ENCODE measurements around the gene MRPL36. TPM values are rescaled to one million over a fixed set of nuclear protein-coding genes. Genes with fewer than 3 reads are reported as not detected.

MRPL36 gene
- total RNA-seq, 1 experiment from 2014 or later, result 79.9 TPM

DNA sequence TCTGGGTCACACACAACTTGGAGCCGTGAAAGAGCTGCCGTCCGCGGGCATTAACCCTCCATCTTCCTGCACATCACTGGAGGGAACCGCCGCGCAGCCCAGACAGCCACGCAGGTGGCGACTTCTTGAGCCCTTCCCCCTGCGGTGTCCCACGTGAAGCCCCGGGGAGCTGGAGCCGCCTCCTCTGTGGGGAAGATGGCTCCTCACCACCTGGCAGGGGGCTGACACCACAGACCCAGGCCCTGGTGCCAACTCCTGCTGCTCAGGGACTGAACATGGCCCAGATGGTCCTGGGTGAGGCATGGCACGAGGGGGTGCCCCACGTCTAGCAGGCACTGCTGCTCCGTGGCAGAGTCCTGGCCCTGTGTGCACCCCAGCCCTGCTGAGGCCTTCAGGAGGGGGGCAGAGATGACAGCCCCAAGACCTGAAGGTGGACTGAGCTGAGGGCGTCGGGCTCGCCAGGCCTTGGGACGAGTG is 40.5 kb upstream of the MRPL36 start:
- Histone ChIP-seq H3K4me1 (ENCODE audit: control insufficient read depth, insufficient read depth, low read length) (no peaks in the 10 kb centered on the region), H3K36me3 (ENCODE audit: control insufficient read depth, insufficient read depth, low read length) (no peaks in the 10 kb centered on the region), H3K27ac (ENCODE audit: low read length) (no peak overlapping the region), H3K4me3 (ENCODE audit: low read depth in 2 of 2, low read length in 2 of 2) (no peak overlapping the region), H3K9me3 (ENCODE audit: control insufficient read depth, insufficient read depth, low read depth, low read length) (no peaks in the 10 kb centered on the region), H3K27me3 (ENCODE audit: control insufficient read depth, insufficient read depth, low read length) (no peaks in the 10 kb centered on the region)
- in situ Hi-C loops (cut with HindIII; ENCODE audit: low pct_unique_long_range_greater_than_20kb, low sequenced_read_pairs) (no loop called here), intact Hi-C loops (cut with micrococcal nuclease; ENCODE audit: unreplicated experiment) (no loop called here)
- TF ChIP-seq, protein P1, sequence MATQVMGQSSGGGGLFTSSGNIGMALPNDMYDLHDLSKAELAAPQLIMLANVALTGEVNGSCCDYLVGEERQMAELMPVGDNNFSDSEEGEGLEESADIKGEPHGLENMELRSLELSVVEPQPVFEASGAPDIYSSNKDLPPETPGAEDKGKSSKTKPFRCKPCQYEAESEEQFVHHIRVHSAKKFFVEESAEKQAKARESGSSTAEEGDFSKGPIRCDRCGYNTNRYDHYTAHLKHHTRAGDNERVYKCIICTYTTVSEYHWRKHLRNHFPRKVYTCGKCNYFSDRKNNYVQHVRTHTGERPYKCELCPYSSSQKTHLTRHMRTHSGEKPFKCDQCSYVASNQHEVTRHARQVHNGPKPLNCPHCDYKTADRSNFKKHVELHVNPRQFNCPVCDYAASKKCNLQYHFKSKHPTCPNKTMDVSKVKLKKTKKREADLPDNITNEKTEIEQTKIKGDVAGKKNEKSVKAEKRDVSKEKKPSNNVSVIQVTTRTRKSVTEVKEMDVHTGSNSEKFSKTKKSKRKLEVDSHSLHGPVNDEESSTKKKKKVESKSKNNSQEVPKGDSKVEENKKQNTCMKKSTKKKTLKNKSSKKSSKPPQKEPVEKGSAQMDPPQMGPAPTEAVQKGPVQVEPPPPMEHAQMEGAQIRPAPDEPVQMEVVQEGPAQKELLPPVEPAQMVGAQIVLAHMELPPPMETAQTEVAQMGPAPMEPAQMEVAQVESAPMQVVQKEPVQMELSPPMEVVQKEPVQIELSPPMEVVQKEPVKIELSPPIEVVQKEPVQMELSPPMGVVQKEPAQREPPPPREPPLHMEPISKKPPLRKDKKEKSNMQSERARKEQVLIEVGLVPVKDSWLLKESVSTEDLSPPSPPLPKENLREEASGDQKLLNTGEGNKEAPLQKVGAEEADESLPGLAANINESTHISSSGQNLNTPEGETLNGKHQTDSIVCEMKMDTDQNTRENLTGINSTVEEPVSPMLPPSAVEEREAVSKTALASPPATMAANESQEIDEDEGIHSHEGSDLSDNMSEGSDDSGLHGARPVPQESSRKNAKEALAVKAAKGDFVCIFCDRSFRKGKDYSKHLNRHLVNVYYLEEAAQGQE (IDR thresholded peaks at IDR 0.05; ENCODE audit: insufficient read depth in 1 of 2, low read depth in 2 of 2, low read length in 1 of 2), result no peak
- TF ChIP-seq TCF7L2 (IDR thresholded peaks at IDR 0.05; ENCODE audit: low read depth, low read length), result no peak
- TF ChIP-seq, protein P2, sequence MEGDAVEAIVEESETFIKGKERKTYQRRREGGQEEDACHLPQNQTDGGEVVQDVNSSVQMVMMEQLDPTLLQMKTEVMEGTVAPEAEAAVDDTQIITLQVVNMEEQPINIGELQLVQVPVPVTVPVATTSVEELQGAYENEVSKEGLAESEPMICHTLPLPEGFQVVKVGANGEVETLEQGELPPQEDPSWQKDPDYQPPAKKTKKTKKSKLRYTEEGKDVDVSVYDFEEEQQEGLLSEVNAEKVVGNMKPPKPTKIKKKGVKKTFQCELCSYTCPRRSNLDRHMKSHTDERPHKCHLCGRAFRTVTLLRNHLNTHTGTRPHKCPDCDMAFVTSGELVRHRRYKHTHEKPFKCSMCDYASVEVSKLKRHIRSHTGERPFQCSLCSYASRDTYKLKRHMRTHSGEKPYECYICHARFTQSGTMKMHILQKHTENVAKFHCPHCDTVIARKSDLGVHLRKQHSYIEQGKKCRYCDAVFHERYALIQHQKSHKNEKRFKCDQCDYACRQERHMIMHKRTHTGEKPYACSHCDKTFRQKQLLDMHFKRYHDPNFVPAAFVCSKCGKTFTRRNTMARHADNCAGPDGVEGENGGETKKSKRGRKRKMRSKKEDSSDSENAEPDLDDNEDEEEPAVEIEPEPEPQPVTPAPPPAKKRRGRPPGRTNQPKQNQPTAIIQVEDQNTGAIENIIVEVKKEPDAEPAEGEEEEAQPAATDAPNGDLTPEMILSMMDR (IDR thresholded peaks at IDR 0.05), result no peak
- no peak for TF ChIP-seq POLR2AphosphoS5 (IDR thresholded peaks at IDR 0.05; ENCODE audit: low read depth, low read length)
- no peak for TF ChIP-seq SIN3A (IDR thresholded peaks at IDR 0.05; ENCODE audit: borderline replicate concordance, insufficient read depth, low read depth, low read length)
- no TSS peak for BruUV-seq (replicated peaks)
- ChIA-PET CTCF (no interaction called here), POLR2A (no interaction called here)
- ATAC-seq, result no peak
- DNase-seq (ENCODE audit: low read depth, low spot score), result no peak

DNA sequence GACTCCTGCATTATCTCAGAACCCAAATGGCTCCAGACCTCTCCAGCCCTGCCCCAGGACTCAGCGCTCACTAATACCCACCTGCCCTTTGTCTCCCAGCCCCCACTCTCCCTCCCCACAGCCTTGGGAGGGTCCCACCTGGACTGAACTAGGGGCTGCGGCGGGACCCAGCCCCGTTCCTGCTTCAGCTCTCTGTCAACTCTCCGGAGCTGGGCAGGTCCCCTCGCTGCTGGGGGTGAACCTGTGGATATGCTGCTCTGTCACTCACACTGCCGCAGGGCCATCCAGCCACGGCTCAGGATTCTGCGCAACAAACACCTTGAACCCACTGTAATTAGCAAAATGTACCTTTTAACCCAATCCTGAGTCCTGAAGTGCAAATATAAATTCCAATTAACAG is 38.4 kb upstream of the MRPL36 start:
- ATAC-seq (no peak), DNase-seq (ENCODE audit: low read depth, low spot score) (no peak)
- TF ChIP-seq, protein P1 (IDR thresholded peaks at IDR 0.05; ENCODE audit: insufficient read depth in 1 of 2, low read depth in 2 of 2, low read length in 1 of 2), result no peak
- TF ChIP-seq, protein P2 (IDR thresholded peaks at IDR 0.05), result no peak
- TF ChIP-seq TCF7L2 (IDR thresholded peaks at IDR 0.05; ENCODE audit: low read depth, low read length) (no peak), POLR2AphosphoS5 (IDR thresholded peaks at IDR 0.05; ENCODE audit: low read depth, low read length) (no peak), SIN3A (IDR thresholded peaks at IDR 0.05; ENCODE audit: borderline replicate concordance, insufficient read depth, low read depth, low read length) (no peak)
- H3K36me3 ChIP-seq (ENCODE audit: control insufficient read depth, insufficient read depth, low read length), result no peaks in the 10 kb centered on the region
- H3K4me3 ChIP-seq (ENCODE audit: low read depth in 2 of 2, low read length in 2 of 2), result no peak overlapping the region
- no peaks in the 10 kb centered on the region for H3K4me1 ChIP-seq (ENCODE audit: control insufficient read depth, insufficient read depth, low read length)
- in situ Hi-C loops (cut with HindIII; ENCODE audit: low pct_unique_long_range_greater_than_20kb, low sequenced_read_pairs) (no loop called here), intact Hi-C loops (cut with micrococcal nuclease; ENCODE audit: unreplicated experiment) (no loop called here)
- no TSS peak for BruUV-seq (replicated peaks)
- no peaks in the 10 kb centered on the region for H3K27me3 ChIP-seq (ENCODE audit: control insufficient read depth, insufficient read depth, low read length)
- POLR2A ChIA-PET, result no interaction called here
- CTCF ChIA-PET, result no interaction called here
- H3K27ac ChIP-seq (ENCODE audit: low read length), result no peak overlapping the region
- no peaks in the 10 kb centered on the region for H3K9me3 ChIP-seq (ENCODE audit: control insufficient read depth, insufficient read depth, low read depth, low read length)
